Islet of Langerhans (tissue), 1 donor: ENCODE data around the gene LGALS1.

Experiments
- FAIRE-seq: peaks from one replicate; lab custom pipeline; 2011; peaks lifted over from hg19 to GRCh38; lab: Jason Lieb, UNC

Gene LGALS1

GRCh38 chr22:37662039-37662438 is 13.4 kb upstream of the LGALS1 start:
- no peak for FAIRE-seq

- FAIRE-seq: no peak
Observed at GRCh38 chr22:37663521-37664140, 11.8 kb upstream of the LGALS1 start.

DNA sequence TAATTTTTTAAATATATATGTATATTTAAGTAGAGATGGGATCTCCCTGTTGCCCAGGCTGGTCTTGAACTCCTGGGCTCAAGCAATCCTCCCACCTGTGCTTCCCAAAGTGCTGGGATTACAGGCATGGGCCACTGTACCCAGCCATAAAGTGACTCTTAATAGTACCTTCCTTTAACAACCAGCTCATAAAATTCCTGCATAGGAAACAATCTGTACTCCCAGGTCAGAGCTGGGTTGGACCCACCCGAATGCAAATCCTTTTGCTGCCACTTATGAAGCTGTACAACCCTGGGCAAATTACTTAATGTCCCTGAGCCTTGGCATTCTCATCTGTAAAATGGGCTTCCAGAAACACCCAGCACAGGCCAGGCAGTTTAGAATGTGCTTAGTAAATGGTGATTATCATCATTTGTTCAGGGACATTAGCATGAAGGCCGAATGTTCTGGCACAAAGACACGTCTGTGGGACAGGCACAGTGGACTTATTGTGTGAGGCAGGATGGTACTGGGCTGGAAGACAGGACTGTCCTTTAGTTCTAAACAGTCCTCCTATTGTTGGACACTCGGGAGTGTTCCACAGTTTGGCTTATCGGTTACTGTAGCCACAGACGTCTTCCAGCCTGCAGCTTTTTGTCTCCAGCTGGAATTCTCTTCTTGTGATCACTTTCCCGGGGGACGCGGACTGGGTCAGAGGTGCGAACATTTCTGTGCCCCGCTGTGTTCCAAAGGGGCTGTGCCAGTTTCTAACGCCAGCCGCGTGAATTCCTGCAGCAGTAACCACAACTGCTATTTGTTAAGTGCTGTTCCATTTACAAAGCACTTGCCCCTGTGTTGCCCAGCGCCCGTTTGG is 11.0 kb upstream of the LGALS1 start:
- no peak for FAIRE-seq

DNA sequence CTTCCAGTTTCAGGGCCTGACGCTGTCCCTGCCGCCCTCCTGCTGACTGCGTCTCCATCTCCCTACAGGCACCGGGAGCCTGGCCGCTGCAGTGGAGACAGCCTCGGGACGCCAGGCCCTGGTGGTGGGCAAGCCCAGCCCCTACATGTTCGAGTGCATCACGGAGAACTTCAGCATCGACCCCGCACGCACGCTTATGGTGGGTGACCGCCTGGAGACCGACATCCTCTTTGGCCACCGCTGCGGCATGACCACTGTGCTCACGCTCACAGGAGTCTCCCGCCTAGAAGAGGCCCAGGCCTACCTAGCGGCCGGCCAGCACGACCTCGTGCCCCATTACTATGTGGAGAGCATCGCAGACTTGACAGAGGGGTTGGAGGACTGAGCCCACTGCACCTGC is 9.9 kb upstream of the LGALS1 start:
- no peak for FAIRE-seq

DNA sequence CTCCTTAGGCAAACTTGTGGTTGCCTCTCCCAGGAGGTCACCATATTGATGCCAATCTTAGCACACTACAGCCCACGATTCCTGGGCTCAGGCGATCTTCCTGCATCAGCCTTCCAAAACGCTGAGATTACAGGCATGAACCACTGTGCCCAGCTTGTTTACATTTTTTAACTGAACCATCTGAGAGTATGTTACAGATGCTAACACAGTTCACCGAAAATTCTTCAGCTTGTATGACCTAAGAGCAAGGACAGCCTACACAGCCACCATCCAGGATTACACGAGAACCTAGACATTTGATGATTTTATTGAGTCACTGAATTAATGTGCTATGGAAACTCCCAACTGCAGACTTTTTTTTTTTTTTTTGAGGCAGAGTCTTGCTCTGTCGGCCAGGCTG is 5.8 kb upstream of the LGALS1 start:
- FAIRE-seq: no peak

GRCh38 chr22:37672206-37672919 is 3.1 kb upstream of the LGALS1 start:
- FAIRE-seq: no peak

DNA sequence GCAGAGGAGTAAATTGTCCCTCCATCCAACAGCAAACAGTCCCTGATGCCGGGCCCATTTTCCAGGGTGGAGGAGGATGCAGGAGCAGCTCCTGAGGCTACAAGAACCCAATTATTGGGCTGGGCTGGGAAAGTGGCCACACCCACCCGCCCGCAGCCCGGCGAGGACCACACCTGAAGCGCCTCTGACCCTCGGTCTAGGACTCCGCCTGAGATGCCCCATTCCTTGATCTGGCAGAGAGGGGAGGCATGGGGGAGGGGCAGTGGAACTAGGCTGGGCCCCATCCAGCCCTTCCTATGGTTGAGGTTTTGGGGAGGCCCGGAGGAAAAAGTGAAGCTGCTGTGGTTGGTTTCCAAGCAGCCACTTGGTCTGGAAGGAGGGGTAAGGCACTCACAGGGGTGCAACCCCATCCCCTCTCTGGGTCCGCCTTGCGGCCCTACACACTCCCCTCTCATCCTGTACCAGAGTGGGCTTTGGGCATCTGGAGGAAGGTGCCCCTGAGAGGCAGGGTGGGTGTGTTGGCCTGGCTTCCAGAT is 2.4 kb upstream of the LGALS1 start:
- no peak for FAIRE-seq

GRCh38 chr22:37674248-37674647 is 1.2 kb upstream of the LGALS1 start:
- no peak for FAIRE-seq

- FAIRE-seq: no peak
Observed at GRCh38 chr22:37675930-37676735, 697 bp downstream of the LGALS1 start.

GRCh38 chr22:37676736-37677492 is 1.5 kb downstream of the LGALS1 start:
- FAIRE-seq: no peak

GRCh38 chr22:37677493-37677974 is 2.1 kb downstream of the LGALS1 start:
- no peak for FAIRE-seq

GRCh38 chr22:37678372-37678771 is 2.9 kb downstream of the LGALS1 start:
- no peak for FAIRE-seq

DNA sequence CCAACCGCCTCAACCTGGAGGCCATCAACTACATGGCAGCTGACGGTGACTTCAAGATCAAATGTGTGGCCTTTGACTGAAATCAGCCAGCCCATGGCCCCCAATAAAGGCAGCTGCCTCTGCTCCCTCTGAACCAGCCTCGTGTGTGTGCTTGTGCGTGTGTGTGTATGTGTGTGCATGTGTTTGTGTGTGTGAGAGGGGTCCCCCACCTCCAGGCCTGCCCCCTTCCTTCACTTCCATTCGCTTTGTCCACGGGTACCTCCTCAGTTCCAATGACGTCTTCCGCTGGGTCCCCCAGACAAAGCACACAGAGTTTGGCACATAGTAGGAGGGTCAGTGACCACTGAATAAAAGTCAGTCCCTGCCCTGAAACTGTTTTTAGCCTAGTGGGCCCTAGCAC is 4.2 kb downstream of the LGALS1 start:
- FAIRE-seq: no peak

- FAIRE-seq: no peak
Observed at GRCh38 chr22:37680191-37680851, 4.9 kb downstream of the LGALS1 start.

- no peak for FAIRE-seq
Observed at GRCh38 chr22:37681001-37681424, 5.6 kb downstream of the LGALS1 start.

DNA sequence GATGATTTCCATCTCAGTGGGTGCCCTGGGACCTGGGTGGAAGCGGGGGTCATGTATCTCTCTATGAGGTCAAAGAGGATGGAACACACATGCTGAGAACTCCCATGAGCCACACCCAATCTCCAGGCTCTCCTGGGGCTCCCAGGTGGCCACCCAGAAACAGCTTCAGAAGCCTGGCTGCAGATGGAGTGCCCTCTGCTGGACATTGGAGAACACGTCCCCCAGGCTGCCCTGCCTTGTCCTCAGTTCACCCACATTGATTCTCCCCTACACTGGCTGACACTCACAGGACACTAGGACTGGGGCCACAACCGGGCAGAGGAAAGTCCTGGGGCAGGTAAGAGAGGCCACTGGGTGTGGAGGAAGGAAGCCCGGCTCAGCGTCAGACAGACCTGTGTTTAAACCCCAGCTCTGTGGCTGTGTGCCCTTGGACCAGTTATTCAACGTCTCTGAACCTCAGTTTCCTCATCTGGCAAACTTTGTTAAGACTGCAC is 6.2 kb downstream of the LGALS1 start:
- FAIRE-seq: no peak

- no peak for FAIRE-seq
Observed at GRCh38 chr22:37684803-37685615, 9.6 kb downstream of the LGALS1 start.

DNA sequence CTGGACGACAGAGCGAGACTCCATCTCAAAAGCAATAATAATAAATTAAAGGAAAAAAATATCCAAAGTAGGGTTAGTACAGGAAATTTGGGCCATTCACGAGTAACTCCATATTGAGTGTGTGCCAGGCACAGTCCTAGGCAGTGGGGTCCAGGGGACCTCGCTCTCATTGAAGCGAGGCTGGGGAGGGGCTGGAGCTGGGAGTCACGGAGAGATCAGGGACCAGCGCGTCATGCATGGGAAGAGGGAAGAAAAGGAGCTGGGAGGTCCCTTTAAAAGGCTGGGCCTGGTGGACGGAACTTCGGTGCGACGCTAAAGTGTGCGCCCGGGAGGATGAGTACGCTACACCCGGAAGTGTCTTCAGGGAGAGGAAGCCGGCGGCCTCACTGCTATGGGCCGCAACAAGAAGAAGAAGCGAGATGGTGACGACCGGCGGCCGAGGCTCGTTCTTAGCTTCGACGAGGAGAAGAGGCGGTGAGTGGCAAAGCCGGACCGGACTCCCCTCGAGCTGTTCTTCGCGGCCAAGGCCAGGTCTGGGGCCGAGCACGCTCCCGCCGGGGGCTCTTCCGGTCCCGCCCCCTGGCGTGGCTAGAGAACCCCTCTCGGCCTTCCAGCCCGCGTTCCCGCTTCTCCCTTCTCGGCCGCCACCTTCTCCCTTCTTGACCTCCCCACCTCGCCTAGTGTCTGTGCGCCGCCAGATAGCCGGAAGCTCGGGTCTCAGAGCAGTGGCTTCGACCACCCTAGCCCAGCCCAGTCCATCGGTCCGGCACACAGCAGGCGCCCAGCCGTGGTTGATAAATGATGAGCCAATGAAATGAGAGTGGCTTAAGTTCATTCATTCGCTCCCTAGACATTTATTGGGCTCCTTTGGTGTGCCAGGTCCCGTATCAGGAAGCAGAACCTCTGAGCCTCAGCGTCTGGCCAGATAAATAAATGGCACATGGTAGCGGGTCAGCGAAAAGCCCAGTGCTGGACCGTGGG is 10.9 kb downstream of the LGALS1 start, which contains the start of gene NOL12:
Gene NOL12 (plus strand): TSS at position 342 of the 981 bp plus-strand sequence. CDS start 50 bp downstream, at position 392.
- no peak for FAIRE-seq
